Nephron (organoid): ENCODE results near the gene SHISAL1.
"Not testable (repeated sequence)": the region's sequence is repeated elsewhere in the genome, so short reads cannot be mapped to it uniquely, and the experiment has no call there.

Experiments
- H3K27ac Mint-ChIP-seq, 3 experiments: 2 replicates each; pipeline ENCODE4 v1.8.0; 2020; ENCODE audit warnings: mixed read lengths in 3 of 3, mild to moderate bottlenecking in 2 of 3, moderate library complexity in 1 of 3
- H3K27me3 Mint-ChIP-seq: 2 replicates; pipeline ENCODE4 v1.8.0; 2021; ENCODE audit warnings: low read depth, mild to moderate bottlenecking, moderate library complexity, mixed read lengths
- H3K36me3 Mint-ChIP-seq: 2 replicates; pipeline ENCODE4 v1.8.0; 2020; ENCODE audit warnings: low read depth, mixed read lengths
- H3K4me1 Mint-ChIP-seq: 2 replicates; pipeline ENCODE4 v1.8.0; 2020; ENCODE audit warnings: mixed read lengths
- H3K4me3 Mint-ChIP-seq, 3 experiments: 2 replicates each; pipeline ENCODE4 v1.8.0; 2020; ENCODE audit warnings: mild to moderate bottlenecking in 3 of 3, mixed read lengths in 3 of 3, moderate library complexity in 2 of 3
- H3K9me3 Mint-ChIP-seq: 2 replicates; pipeline ENCODE4 v1.8.0; 2020; ENCODE audit warnings: mixed read lengths
- TF ChIP-seq, protein P1 (sequence below), 3 experiments: fragments of 200-600 bp; sonication (generic); IDR thresholded peaks; one replicate each; pipeline ENCODE4 v1.5.0; 2021; ENCODE audit warnings: antibody characterized with exemption in 3 of 3; ENCODE audit not compliant: unreplicated experiment in 3 of 3

SHISAL1 gene

DNA sequence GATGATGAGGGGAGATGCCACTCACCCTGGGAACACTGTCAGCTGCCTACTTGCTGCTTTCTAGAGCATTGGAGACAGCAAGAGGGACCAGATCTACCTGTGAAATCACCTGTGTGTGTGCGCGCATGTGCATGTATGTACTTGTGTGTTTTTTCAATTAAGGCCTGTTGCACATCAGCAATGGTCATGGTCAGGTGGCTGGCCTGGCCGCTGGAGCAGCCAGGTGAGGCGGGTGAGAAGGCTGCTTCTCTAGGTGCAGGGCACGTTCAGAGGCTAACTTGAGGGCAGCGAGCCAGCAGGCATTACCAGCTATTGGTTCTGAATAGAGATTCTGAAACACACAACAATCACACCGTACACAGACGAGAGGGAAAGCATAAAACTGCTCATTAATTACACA is 66.9 kb downstream of the SHISAL1 start:
- Mint-ChIP-seq H3K27me3 (peaks cover 16% of the 10 kb centered on the region), H3K4me3 (no peak overlapping the region), H3K36me3 (peaks cover 13% of the 10 kb centered on the region), H3K9me3 (peaks cover 19% of the 10 kb centered on the region), H3K4me1 (no peaks in the 10 kb centered on the region), H3K27ac (no peak overlapping the region)
- TF ChIP-seq, protein P1, sequence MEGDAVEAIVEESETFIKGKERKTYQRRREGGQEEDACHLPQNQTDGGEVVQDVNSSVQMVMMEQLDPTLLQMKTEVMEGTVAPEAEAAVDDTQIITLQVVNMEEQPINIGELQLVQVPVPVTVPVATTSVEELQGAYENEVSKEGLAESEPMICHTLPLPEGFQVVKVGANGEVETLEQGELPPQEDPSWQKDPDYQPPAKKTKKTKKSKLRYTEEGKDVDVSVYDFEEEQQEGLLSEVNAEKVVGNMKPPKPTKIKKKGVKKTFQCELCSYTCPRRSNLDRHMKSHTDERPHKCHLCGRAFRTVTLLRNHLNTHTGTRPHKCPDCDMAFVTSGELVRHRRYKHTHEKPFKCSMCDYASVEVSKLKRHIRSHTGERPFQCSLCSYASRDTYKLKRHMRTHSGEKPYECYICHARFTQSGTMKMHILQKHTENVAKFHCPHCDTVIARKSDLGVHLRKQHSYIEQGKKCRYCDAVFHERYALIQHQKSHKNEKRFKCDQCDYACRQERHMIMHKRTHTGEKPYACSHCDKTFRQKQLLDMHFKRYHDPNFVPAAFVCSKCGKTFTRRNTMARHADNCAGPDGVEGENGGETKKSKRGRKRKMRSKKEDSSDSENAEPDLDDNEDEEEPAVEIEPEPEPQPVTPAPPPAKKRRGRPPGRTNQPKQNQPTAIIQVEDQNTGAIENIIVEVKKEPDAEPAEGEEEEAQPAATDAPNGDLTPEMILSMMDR (IDR thresholded peaks at IDR 0.05; ENCODE audit: unreplicated experiment in 3 of 3), result no peak

DNA sequence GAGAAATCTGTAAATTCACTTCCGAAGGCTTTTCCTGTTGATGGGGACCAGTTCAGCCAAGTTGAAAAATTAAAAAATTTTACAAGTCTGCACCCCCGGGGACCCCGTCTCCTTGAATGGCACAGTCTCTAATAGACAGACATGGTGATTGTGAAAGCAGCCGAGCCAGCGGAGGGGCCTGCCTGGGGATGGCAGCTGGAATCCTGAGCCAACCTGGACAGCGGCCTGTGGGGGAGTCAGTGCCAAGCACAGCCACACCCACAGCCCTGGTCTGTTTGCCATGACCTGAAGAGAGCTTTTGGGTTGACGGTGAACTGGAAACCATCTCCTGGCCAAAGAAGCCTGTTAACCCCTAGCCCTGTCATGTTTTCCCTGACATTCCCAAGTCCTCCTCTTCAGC is 67.3 kb downstream of the SHISAL1 start:
- TF ChIP-seq, protein P1 (IDR thresholded peaks at IDR 0.05; ENCODE audit: unreplicated experiment in 3 of 3), result no peak

DNA sequence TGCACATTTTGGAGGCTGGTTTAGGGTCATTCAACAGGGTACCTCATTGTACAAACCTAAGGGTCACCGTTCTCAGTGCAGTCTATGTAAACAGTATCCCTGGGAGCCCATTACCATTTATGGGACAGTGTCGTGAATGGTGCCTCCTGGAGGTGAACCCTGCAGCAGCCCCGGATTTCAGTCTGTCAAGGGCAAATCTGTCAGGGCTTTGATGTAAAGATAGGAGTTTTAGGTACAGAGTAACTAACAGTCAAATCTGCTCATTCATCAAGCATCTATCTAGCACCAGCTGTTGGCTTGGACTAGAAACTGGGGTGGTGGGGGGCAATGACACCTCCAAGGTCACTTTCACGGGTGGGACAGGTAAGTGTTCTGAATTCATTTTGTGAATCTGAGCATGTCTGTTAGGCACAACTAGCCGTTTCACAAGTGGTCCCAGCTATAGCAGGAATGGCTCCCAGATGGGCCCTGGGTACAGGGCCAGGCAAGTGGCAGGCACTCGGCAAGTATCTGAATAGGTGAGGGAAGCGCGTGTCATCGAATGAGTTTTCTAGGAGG is 68.4 kb downstream of the SHISAL1 start:
- H3K9me3 Mint-ChIP-seq, result peaks cover 7% of the 10 kb centered on the region
- no peak overlapping the region for H3K27ac Mint-ChIP-seq
- TF ChIP-seq, protein P1 (IDR thresholded peaks at IDR 0.05; ENCODE audit: unreplicated experiment in 3 of 3), result no peak
- peaks cover 20% of the 10 kb centered on the region for H3K27me3 Mint-ChIP-seq
- H3K4me1 Mint-ChIP-seq, result no peaks in the 10 kb centered on the region
- no peak overlapping the region for H3K4me3 Mint-ChIP-seq
- H3K36me3 Mint-ChIP-seq, result no peaks in the 10 kb centered on the region

More for the DNA sequence above, 67.3 kb downstream of the SHISAL1 start:
- Mint-ChIP-seq H3K4me3 (no peak overlapping the region), H3K27ac (no peak overlapping the region), H3K4me1 (no peaks in the 10 kb centered on the region), H3K9me3 (peaks cover 17% of the 10 kb centered on the region), H3K27me3 (peaks cover 20% of the 10 kb centered on the region), H3K36me3 (peaks cover 8% of the 10 kb centered on the region)

DNA sequence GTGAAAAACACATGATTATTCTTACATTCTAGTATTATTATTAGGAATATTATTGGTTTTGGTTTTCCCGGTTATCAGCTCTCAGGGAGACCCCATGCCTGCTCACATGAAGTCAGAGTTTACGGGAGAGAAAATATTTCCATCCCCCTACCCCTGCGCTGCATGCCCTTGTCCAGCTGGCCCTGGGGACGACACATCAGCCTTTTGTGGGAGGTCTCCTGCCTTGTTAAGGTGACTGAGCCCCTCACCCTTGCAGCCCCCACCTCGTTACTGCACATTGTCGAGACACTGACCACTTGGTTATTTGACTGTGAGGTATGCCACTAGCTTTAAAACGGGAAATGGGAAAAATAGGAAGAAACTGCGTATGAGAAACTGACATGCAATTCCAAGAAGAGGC is 69.0 kb downstream of the SHISAL1 start:
- TF ChIP-seq, protein P1 (IDR thresholded peaks at IDR 0.05; ENCODE audit: unreplicated experiment in 3 of 3), result no peak
- H3K9me3 Mint-ChIP-seq, result peaks cover 10% of the 10 kb centered on the region
- H3K27me3 Mint-ChIP-seq, result peaks cover 20% of the 10 kb centered on the region
- H3K36me3 Mint-ChIP-seq, result no peaks in the 10 kb centered on the region
- H3K27ac Mint-ChIP-seq, result no peak overlapping the region
- H3K4me1 Mint-ChIP-seq, result no peaks in the 10 kb centered on the region
- H3K4me3 Mint-ChIP-seq, result no peak overlapping the region

DNA sequence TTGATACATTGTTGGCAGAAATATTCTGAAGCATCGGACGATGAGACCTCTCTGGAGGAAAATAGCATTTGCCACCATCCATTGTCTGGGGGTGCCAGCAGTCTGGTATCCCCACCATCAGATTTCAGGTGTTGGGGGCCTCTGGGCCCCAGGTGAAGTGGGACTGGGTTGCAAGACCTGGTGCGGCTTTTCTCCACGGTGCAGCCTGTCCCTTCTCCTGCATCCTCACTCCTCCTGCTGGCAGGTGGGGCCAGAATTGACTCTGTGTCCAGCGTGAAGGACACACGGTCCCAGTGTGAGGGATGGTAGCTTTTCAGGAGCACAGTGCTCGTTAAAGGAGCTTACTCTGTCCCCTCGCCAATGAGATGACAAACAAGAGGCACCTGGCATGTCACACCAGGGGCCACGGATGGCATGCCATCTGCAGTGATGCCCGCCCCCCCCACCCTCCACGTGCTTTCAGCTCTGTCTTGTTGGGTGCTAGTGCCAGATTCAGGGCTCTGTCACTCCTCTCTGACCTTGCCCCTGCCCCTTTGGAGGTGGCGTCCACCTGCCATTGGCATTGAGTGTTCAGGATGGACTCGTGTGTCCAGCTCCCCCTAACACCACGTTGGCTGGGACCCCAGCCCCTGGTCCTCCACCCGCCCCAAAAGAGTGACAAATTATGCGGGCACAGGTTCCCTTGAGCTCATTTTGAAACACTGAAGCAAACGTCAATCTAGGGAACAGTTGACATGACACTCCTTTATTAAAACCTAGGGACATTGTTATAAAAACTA is 69.6 kb downstream of the SHISAL1 start:
- no peaks in the 10 kb centered on the region for H3K4me1 Mint-ChIP-seq
- peaks cover 20% of the 10 kb centered on the region for H3K27me3 Mint-ChIP-seq
- no peak overlapping the region for H3K27ac Mint-ChIP-seq
- no peaks in the 10 kb centered on the region for H3K36me3 Mint-ChIP-seq
- peaks cover 9% of the 10 kb centered on the region for H3K9me3 Mint-ChIP-seq
- TF ChIP-seq, protein P1 (IDR thresholded peaks at IDR 0.05; ENCODE audit: unreplicated experiment in 3 of 3), result no peak
- no peak overlapping the region for H3K4me3 Mint-ChIP-seq

DNA sequence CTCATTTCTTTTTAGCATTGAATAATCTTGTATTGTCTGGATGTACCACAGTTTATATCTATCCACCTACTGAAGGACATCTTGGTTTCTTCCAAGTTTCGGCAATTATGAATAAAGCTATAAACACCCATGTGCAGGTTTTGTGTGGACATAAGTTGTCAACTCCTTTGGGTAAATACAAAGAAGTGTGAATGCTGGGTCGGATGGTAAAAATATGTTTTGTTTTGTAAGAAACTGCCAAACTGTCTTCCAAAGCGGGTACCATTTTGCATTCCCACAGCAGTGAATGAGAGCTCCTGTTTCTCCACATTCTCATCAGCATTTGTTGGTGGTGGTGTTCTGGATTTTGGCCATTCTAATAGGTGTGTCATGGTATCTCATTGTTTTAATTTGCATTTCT is 71.6 kb downstream of the SHISAL1 start:
- H3K4me1 Mint-ChIP-seq, H3K27ac Mint-ChIP-seq, H3K4me3 Mint-ChIP-seq, H3K36me3 Mint-ChIP-seq: not testable (repeated sequence)
- Mint-ChIP-seq H3K9me3 (peaks cover 18% of the 10 kb centered on the region), H3K27me3 (peaks cover 20% of the 10 kb centered on the region)
